Erythroblast (primary cell): Measurements from ENCODE around the gene MECP2.
"Not testable (repeated sequence)": the region's sequence is repeated elsewhere in the genome, so short reads cannot be mapped to it uniquely, and the experiment has no call there.

Experiments used
- DNase-seq, 2 experiments: peaks; one replicate each; lab custom pipeline; 2025; lab: John Stamatoyannopoulos, UW
- GATA1 ChIP-seq: IDR thresholded peaks from 2 replicates; pipeline ENCODE4 v1.6.1; 2011; ENCODE audit warnings: low read depth, mild to moderate bottlenecking, control low read depth, low read length, moderate library complexity
- POLR2A ChIP-seq: IDR thresholded peaks from 2 replicates; pipeline ENCODE4 v1.6.1; 2011; ENCODE audit warnings: mild to moderate bottlenecking, low read length

The MECP2 gene

DNA sequence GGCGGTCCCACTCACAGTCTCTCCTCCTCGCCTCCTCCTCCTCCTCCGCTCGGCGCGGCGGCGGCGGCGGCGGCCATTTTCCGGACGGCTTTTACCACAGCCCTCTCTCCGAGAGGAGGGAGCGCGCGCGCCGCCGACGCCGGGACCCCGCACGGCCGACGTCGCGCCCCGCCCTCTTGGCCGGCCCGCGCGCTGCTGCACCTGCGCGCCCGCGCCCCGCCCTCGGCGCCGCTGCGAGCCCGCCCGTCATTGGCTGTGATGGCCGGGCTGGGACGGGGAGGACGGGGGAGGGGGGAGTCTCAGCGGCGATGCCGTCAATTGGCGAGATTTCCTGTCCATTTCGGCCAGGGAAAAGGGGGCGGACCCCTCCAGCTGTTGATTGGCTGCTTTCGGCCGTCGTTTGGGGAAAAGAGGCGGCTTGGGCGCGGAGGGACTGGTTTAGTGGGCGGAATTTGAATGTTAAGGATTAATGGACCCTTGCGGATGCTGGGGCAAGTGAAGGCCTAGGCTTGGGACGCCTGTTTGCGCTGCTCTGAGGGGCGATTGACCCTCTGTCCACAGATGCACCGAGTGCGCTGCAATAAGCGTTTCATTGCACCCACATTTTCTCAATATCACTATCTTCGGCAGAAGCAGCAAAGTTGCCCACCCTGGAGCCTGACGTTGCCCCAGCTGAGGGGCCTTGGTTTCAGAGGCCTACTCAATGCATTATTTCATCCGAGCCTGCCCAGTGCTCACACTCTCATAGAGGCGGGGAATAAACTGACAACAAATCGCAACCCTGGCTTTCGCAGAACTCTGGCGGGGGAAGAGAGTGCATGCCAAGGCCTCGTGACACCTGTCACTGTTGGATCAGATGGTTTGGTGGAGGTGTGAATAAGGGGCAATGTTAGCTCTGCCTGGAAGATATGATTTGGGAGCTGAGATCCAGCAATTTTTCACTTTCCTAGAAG, at the start of gene MECP2:
MECP2 (minus strand) TSS at position 129 of the 953 bp plus-strand sequence.
- no peak for TF ChIP-seq GATA1
- no peak for TF ChIP-seq POLR2A
- DNase-seq = peak; percentile 94 to 96

DNA sequence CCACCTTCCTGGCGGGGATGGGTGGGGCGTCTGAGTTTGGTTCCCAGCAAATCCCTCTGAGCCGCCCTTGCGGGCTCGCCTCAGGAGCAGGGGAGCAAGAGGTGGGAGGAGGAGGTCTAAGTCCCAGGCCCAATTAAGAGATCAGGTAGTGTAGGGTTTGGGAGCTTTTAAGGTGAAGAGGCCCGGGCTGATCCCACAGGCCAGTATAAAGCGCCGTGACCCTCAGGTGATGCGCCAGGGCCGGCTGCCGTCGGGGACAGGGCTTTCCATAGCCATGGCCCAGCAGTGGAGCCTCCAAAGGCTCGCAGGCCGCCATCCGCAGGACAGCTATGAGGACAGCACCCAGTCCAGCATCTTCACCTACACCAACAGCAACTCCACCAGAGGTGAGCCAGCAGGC, 46.5 kb upstream of the MECP2 start, which contains the start of gene OPN1LW:
OPN1LW (plus strand) TSS at position 234 of the 400 bp plus-strand sequence; CDS start at position 275, 41 bp downstream.
- not testable (repeated sequence) for DNase-seq

DNA sequence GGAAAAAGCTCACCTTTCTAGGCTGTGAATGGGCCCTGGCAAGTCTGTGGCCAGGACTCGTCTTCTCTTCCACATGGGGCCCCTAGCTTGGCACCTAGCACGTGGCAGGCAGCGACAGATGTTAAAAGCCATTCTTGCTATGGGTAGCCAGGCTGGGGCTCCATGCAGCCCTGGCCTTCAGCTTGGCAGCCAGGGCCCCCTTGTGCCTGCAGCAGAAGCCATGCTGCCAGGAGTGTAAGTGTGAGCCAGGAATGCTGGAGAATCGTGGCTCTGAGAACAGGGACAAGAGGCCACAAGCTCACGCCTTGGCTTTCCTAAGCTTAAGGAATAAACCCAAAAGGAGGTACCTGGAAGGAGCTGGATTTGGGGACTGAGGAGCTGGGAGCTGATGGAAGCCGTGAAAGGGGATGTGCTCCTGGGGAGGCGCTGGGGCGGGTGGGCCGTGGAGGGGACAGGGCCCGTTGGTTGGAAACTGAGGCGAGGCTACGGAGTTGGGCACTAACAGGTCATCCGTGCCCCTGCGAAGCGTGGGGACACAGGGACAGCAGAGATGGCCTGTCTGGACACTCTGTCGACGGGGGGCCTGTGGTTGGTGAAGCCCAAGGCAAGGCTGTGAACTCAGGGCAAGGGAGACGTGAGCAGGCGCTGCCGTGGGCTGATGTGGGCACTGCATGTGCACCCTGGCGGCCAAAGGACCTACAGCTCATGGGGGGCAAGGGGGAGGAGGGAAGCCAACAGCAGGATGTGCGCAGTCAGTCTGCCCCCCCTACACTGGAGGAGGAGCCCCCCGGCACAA, 45.6 kb upstream of the MECP2 start:
- TF ChIP-seq GATA1 = no peak
- TF ChIP-seq POLR2A = no peak
- no peak for DNase-seq

DNA sequence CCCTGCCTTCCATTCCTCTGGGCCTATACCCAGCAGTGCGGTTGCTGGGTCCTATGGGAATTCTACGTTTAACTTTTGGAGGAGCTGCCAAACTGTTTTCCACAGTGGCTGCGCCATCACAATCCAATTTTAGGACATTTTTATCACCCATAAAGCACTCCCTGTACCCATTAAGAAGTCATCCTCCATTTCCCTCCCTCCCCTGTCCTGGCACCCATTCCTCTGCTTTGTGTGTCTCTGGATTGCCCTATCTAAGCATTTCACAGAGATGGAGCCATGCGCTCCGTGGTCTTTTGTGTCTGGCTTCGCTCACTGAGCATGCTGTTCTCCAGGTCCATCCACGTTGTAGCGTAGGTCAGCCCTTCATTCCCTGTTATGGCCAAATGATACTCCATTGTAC, 44.9 kb upstream of the MECP2 start:
- no peak for TF ChIP-seq GATA1
- TF ChIP-seq POLR2A = no peak
- no peak for DNase-seq

GRCh38 chrX:154140742-154141141, 43.2 kb upstream of the MECP2 start:
- no peak for TF ChIP-seq POLR2A
- TF ChIP-seq GATA1 = no peak
- no peak for DNase-seq

DNA sequence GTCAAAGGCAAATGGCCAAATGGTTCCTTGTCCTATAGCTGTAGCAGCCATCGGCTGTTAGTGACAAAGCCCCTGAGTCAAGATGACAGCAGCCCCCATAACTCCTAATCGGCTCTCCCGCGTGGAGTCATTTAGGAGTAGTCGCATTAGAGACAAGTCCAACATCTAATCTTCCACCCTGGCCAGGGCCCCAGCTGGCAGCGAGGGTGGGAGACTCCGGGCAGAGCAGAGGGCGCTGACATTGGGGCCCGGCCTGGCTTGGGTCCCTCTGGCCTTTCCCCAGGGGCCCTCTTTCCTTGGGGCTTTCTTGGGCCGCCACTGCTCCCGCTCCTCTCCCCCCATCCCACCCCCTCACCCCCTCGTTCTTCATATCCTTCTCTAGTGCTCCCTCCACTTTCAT, 42.7 kb upstream of the MECP2 start:
- no peak for DNase-seq
- TF ChIP-seq GATA1 (no peak), POLR2A (no peak)

- TF ChIP-seq POLR2A (no peak), GATA1 (no peak)
- no peak for DNase-seq
Observed at GRCh38 chrX:154138857-154139256, 41.3 kb upstream of the MECP2 start.

DNA sequence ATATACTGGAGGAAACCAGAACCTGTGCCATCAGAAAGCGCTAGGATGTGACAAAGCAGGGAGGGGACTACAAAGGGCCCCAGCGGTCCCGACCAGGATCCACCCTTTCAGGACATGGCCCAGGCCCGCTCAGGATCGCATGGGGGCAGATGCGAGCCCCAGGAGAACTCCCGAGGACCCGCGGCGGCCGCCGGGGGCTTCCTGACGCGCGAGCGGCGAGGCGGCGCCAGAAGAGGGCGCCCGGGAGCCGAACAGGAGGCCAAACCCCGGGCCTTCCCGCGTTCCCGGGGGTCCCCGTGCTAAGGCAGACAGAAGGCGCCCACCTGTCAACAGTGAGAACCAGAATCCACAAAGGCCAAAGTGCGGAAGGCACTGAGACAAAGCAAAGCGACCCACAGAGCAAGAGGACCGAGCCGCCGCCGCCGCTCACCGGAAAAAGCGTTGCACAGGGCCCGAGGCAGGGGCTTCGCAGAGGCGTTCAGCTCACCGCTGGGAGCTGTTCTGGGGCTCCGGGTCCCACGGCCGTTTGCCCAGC, 39.2 kb upstream of the MECP2 start:
- no peak for TF ChIP-seq POLR2A
- TF ChIP-seq GATA1 = no peak
- peak; percentile 71 to 79 for DNase-seq

DNA sequence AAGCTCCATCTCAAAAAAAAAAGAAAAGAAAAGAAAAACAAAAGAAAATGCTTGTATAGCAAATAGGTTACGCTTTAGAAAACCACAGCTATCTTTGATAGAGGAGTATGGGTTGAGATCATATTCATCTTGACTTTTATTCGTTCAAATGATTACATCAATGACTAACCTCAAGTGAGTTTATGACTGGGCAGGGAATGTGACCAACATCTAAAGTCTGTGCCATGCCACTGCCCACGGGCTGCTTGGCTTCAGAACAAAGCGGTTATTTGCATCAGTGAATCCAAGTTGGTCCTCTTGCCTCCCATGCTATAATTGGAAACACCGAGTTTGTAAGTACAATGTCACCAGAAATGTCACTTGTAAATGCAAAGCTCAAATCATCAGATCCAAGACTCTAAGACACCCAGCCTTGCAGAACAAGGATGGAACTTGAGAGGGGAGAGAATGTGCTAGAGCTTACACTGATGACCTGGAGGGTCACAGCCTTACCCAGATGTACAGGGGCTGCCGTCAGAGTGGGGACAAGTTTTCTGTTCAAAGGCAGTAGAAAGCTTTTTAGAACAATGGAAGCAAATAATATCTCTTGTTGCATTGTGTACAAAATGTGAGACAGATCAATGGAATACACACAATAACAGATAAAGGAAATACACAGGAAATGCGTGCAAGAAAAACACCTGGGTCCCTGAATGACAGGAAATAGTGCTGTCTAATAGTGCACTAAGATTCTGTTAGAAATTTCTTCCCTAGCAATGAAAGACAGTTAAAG, 38.1 kb upstream of the MECP2 start:
- DNase-seq = no peak
- no peak for TF ChIP-seq POLR2A
- no peak for TF ChIP-seq GATA1

DNA sequence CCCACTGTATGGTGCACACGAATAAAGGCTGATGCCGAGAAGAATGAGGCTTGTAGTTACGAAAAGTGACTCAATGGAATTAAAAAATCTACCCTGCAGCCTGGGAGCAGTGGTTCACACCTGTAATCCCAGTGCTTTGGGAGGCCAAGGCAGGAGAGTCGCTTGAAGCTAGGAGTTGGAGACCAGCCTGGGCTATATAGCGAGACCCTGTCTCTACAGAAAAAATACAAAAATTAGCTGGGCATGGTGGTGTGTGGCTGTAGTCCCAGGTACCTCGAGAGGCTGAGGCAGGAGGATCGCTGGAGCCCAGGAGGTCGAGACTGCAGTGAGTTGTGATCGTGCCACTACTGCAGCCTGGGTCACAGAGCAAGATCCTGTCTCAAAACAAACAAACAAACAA, 34.8 kb upstream of the MECP2 start:
- no peak for DNase-seq
- TF ChIP-seq POLR2A = no peak
- TF ChIP-seq GATA1 = no peak

- DNase-seq = no peak
- TF ChIP-seq GATA1 (no peak), POLR2A (no peak)
Observed at GRCh38 chrX:154131955-154132354, 34.4 kb upstream of the MECP2 start.

DNA sequence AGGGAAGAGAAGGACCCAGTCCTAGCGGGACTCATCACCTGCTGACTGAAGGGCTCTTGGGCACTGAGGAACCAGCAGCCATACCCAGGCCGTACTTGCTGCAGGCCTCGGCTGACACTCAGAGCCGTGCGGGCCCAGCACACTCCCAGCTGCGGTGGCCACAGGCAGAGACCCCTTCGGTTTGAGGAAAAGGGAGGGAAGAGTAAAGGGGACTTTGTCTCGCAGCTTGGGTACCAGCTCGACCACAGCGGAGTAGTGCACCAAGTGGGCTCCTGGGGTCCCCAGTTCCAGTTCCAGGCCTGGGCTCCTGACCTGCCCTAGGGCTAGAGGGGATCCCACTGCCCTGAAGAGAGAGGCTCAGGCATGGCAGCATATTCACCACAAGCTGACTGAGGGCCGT, 28.6 kb upstream of the MECP2 start:
- DNase-seq = no peak
- TF ChIP-seq GATA1 (no peak), POLR2A (no peak)
